SK-N-SH treated with all-trans-retinoic acid at 6 μM for 48 hours (cell line): ENCODE results near the gene POLR1E.

Source experiments
- ATAC-seq: fragments of 200-7000 bp; cut with Tn5 transposase; 3 replicates; pipeline ENCODE4 v1.9.1; 2020; ENCODE audit warnings: mild to moderate bottlenecking, moderate library complexity
- CREB5 ChIP-seq: fragments of 250-450 bp; sonication (Bioruptor Pico); IDR thresholded peaks from 2 replicates; pipeline ENCODE4 v1.5.1; 2020; ENCODE audit warnings: low read depth, mild to moderate bottlenecking, moderate library complexity
- ESRRG ChIP-seq: fragments of 250-450 bp; sonication (Bioruptor Pico); IDR thresholded peaks from 2 replicates; pipeline ENCODE4 v1.6.1; 2021; ENCODE audit warnings: mild to moderate bottlenecking
- GLIS3 ChIP-seq: fragments of 250-450 bp; sonication (Bioruptor Pico); IDR thresholded peaks from 2 replicates; pipeline ENCODE4 v1.5.0; 2020; ENCODE audit warnings: mild to moderate bottlenecking, moderate library complexity
- ISL1 ChIP-seq: fragments of 250-450 bp; sonication (Bioruptor Pico); IDR thresholded peaks from 2 replicates; pipeline ENCODE4 v2.1.2; 2022; ENCODE audit warnings: mild to moderate bottlenecking, moderate library complexity
- PATZ1 ChIP-seq: fragments of 250-450 bp; sonication (Bioruptor Pico); IDR thresholded peaks from 2 replicates; pipeline ENCODE4 v1.8.0; 2020; ENCODE audit warnings: mild to moderate bottlenecking, moderate library complexity, borderline replicate concordance
- POU6F1 ChIP-seq: fragments of 250-450 bp; sonication (Bioruptor Pico); IDR thresholded peaks from 2 replicates; pipeline ENCODE4 v1.8.0; 2021; ENCODE audit warnings: low read depth, mild to moderate bottlenecking, moderate library complexity, borderline replicate concordance
- PPARA ChIP-seq: fragments of 250-450 bp; sonication (Bioruptor Pico); IDR thresholded peaks from 2 replicates; pipeline ENCODE4 v1.5.0; 2020; ENCODE audit warnings: mild to moderate bottlenecking, borderline replicate concordance
- RARB ChIP-seq: fragments of 250-450 bp; sonication (Bioruptor Pico); IDR thresholded peaks from 2 replicates; pipeline ENCODE4 v1.8.0; 2021; ENCODE audit warnings: mild to moderate bottlenecking, moderate library complexity
- TCF4 ChIP-seq: fragments of 250-450 bp; sonication (Bioruptor Pico); IDR thresholded peaks from 2 replicates; pipeline ENCODE4 v1.8.0; 2021; ENCODE audit warnings: mild to moderate bottlenecking, moderate library complexity, borderline replicate concordance
- TOX ChIP-seq: fragments of 250-450 bp; sonication (Bioruptor Pico); IDR thresholded peaks from 2 replicates; pipeline ENCODE4 v1.8.0; 2021; ENCODE audit warnings: mild to moderate bottlenecking, moderate library complexity, borderline replicate concordance
- TSHZ2 ChIP-seq: fragments of 250-450 bp; sonication (Bioruptor Pico); IDR thresholded peaks from 2 replicates; pipeline ENCODE4 v1.5.0; 2020; ENCODE audit warnings: mild to moderate bottlenecking, moderate library complexity
- ZC3H10 ChIP-seq: fragments of 250-450 bp; sonication (Bioruptor Pico); IDR thresholded peaks from 2 replicates; pipeline ENCODE4 v1.5.1; 2021; ENCODE audit warnings: mild to moderate bottlenecking, moderate library complexity
- ZFP3 ChIP-seq: fragments of 250-450 bp; sonication (Bioruptor Pico); IDR thresholded peaks from 2 replicates; pipeline ENCODE4 v1.5.0; 2020; ENCODE audit warnings: mild to moderate bottlenecking, moderate library complexity
- ZFP30 ChIP-seq: fragments of 450-650 bp; formaldehyde crosslinking; IDR thresholded peaks from 2 replicates; pipeline ENCODE4 v1.5.0; 2022; ENCODE audit warnings: mild to moderate bottlenecking, moderate library complexity
- ZNF565 ChIP-seq: fragments of 450-650 bp; formaldehyde crosslinking; conservative IDR thresholded peaks from 2 replicates; pipeline ENCODE4 v1.5.0; 2020; ENCODE audit warnings: low read depth, mild to moderate bottlenecking, moderate library complexity
- ZNF70 ChIP-seq: fragments of 450-650 bp; formaldehyde crosslinking; IDR thresholded peaks from 2 replicates; pipeline ENCODE4 v1.5.0; 2020; ENCODE audit warnings: mild to moderate bottlenecking, moderate library complexity
- ZNF8 ChIP-seq: fragments of 450-650 bp; formaldehyde crosslinking; IDR thresholded peaks from 2 replicates; pipeline ENCODE4 v1.5.0; 2020; ENCODE audit warnings: mild to moderate bottlenecking, moderate library complexity

POLR1E gene

GRCh38 chr9:37542488-37542887 is 56.7 kb downstream of the POLR1E start:
- no peak for ATAC-seq
- TF ChIP-seq RARB (CRISPR knock-in tag) (no peak), ZFP30 (CRISPR knock-in tag) (no peak), ZC3H10 (CRISPR knock-in tag) (no peak), TCF4 (CRISPR knock-in tag) (no peak), POU6F1 (no peak), ZNF70 (CRISPR knock-in tag) (no peak), ESRRG (CRISPR knock-in tag) (no peak)

- no peak for TF ChIP-seq ZNF70 (CRISPR knock-in tag)
- no peak for TF ChIP-seq PPARA (CRISPR knock-in tag)
- TF ChIP-seq ZNF8 (CRISPR knock-in tag), result no peak
- TF ChIP-seq ZNF565 (CRISPR knock-in tag), result no peak
- TF ChIP-seq POU6F1, result no peak
- no peak for TF ChIP-seq ZFP3 (CRISPR knock-in tag)
- TF ChIP-seq ZC3H10 (CRISPR knock-in tag), result no peak
- TF ChIP-seq ZFP30 (CRISPR knock-in tag), result no peak
- no peak for ATAC-seq
These were observed 57.1 kb downstream of the POLR1E start for GRCh38 chr9:37542895-37543294.

GRCh38 chr9:37543468-37543867 is 57.7 kb downstream of the POLR1E start:
- TF ChIP-seq PATZ1 (CRISPR knock-in tag), result no peak
- no peak for TF ChIP-seq RARB (CRISPR knock-in tag)
- ATAC-seq, result no peak

GRCh38 chr9:37547328-37547878 is 61.7 kb downstream of the POLR1E start:
- ATAC-seq, result no peak
- TF ChIP-seq GLIS3 (CRISPR knock-in tag) (no peak), PPARA (CRISPR knock-in tag) (no peak), ZFP30 (CRISPR knock-in tag) (no peak), ZFP3 (CRISPR knock-in tag) (no peak), PATZ1 (CRISPR knock-in tag) (no peak), POU6F1 (no peak)

GRCh38 chr9:37549527-37549926 is 63.8 kb downstream of the POLR1E start:
- ATAC-seq, result no peak
- TF ChIP-seq POU6F1 (no peak), ISL1 (CRISPR knock-in tag) (no peak), PPARA (CRISPR knock-in tag) (no peak), ZC3H10 (CRISPR knock-in tag) (no peak), CREB5 (CRISPR knock-in tag) (no peak), TOX (CRISPR knock-in tag) (no peak), ESRRG (CRISPR knock-in tag) (no peak), TSHZ2 (CRISPR knock-in tag) (no peak), TCF4 (CRISPR knock-in tag) (no peak)
